Cardiac septum (tissue), 1 donor: Measurements from ENCODE around the gene LRBA. TPM values are rescaled to one million over a fixed set of nuclear protein-coding genes. Genes with fewer than 3 reads are reported as not detected.
"Not testable (repeated sequence)": the region's sequence is repeated elsewhere in the genome, so short reads cannot be mapped to it uniquely, and the experiment has no call there.

ENCODE experiments used
- DNase-seq: peaks from one replicate; pipeline ENCODE4 v3.0.0-alpha.2; 2020; ENCODE audit warnings: low spot score
- intact Hi-C: fragments of 100-400 bp; cut with DNase I; formaldehyde crosslinking; loops from one replicate; pipeline ENCODE4 v1.14.0; 2022
- total RNA-seq: library from RNA; stranded (reverse); fragmentation: NEBNext Ultra II Directional; extraction: Animal tissue kit (Norgen Biotek cat#: 25700); gene quantifications from one replicate; pipeline ENCODE4 v1.2.1, GENCODE V29; 2021
- donor health status: DM: no; HTN: no; CAD: no.

LRBA gene
- total RNA-seq, 1 donor from 2014 or later: 22.7 TPM

DNA sequence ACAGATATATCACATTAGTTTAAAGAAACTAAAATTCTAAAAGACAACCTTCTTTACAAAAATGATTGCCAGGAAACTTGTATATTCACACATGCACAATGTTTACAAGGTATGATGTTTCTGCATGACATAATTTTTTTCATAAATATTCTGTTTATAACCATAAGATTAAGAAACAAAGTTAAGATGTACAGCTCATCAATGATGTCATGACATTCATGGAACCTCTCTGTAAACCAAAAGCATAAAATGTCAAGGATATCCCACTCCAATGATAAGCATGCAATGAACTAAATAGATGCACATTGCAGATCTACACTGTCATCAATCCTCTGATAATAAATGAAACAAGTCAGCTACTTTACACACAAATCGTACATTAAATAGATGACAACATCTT, 297.1 kb downstream of the LRBA start:
- no peak for DNase-seq
- intact Hi-C loops: no loop called here

DNA sequence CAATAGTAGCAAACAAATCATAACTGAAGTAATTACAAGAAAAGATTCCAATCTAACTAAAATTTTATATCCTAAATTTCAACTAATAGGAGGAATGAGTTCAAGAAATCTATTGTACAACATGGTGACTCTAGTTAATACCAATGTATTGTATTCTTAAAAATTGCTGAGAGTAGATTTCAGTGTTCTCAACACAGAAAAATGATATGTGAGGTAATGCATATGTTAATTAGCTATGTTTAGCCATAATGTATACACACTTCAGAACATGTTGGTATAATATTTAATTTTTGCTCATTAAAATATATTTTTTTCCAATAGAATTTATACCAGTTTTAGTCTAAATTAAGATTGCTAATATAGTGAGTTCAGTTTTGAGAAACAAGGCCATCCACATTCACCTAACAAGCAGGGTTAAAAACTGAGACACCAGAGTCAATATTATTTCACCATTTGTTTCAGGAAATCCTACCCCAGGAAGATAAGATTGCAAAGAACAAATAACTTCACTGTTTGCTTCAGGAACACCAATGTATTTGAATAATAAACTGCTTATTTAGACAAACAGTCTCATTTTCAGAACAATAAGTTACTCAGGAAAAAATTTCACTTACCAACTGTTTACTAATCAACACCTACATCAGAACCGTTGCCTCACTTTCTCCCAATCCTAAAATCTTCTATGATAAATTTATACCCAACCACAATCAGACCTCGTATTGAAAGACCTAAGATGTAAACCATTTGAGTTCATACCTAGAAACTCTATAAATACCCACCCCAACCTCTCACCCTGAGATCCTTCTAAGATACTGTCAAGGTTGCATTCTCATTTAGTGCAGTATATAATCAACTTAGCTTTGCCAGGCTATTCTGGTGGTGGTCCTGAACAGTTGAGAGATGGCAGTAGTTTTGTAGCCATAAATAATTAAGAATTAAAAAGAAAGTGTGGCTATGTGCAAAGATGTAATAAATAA, 300.3 kb downstream of the LRBA start:
- DNase-seq: no peak
- intact Hi-C loops: no loop called here

- intact Hi-C loops: no loop called here
Observed at GRCh38 chr4:150713251-150713650, 301.8 kb downstream of the LRBA start.

GRCh38 chr4:150710770-150711375, 304.2 kb downstream of the LRBA start:
- DNase-seq: no peak
- intact Hi-C loops: no loop called here

More at GRCh38 chr4:150713251-150713650, 301.8 kb downstream of the LRBA start:
- DNase-seq: no peak

DNA sequence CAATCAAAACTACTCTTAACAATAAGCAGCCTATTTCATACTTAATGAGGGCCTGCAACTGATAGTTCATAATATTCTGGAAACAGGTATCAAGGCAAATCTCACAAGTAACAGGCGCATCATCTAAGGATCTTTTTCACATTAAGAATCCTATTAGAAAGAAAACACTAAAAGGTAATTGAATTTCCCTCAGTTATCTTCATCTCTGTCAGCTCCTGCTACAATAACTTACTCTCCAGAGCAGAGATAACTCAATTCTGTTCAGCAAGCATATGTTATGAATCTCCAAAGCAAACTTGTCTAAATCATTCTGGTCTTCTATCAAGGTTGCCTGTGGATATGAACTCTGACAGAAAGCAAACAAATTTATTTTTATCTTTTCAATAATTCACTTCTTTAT, 307.1 kb downstream of the LRBA start:
- intact Hi-C loops: no loop called here
- DNase-seq: no peak

DNA sequence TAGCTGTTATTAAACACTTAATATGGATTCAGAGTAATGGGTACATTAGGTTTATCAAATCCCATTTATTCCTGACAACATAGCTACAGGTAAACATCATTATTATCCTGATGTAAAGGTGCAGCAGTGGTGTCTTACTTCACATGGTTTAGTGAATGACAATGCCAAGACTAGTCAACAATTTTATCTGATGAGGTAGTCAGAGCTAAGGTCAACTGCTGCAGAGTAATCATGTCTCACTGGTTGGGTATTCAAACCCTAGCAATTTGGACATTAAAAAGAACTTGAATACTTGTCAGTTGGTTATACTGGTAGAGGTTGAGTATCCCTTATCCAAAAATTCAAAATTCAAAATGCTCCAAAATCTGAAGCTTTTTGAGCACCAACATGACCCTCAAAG, 315.5 kb downstream of the LRBA start:
- intact Hi-C loops: no loop called here
- DNase-seq: no peak

DNA sequence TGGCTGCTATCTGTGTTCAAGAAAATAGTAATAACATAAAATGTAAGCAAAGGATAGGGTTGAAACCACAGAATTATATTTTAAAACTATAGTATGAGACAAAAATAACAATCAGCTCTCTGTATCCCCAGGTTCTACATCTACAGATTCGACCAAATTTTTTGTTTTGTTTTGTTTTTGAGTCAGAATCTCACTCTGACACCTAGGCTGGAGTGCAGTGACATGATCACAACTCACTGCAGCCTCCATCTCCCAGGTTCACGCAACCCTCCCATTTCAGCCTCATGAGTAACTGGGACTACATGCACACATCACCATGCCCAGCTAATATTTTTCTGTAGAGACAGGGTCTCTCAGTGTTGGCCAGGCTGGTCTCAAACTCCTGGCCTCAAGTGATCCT, 319.9 kb downstream of the LRBA start:
- intact Hi-C loops: no loop called here
- DNase-seq: no peak

DNA sequence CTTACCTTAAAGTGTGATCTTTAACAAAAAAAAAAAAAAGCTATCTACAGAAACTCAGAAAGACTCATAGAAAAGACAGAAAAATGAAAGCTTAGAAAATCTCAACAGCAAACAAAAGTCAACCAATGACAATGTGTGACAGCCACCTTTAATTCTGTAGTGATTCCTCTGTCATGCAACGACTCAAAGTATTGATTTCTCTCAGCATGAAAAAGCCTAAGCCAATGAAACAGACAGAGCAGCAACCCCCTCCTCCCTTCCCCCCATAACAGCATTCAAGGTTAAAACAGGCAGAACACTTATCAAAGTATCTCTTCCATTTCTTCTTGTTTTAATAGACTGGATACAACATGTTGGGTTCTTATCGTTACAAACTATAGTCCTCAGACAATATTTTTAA, 320.6 kb downstream of the LRBA start:
- intact Hi-C loops: no loop called here
- DNase-seq: no peak

GRCh38 chr4:150683775-150684350, 331.2 kb downstream of the LRBA start:
- DNase-seq: no peak
- intact Hi-C loops: no loop called here

- no peak for DNase-seq
- intact Hi-C loops: no loop called here
Observed at GRCh38 chr4:150682126-150682525, 333.0 kb downstream of the LRBA start.

DNA sequence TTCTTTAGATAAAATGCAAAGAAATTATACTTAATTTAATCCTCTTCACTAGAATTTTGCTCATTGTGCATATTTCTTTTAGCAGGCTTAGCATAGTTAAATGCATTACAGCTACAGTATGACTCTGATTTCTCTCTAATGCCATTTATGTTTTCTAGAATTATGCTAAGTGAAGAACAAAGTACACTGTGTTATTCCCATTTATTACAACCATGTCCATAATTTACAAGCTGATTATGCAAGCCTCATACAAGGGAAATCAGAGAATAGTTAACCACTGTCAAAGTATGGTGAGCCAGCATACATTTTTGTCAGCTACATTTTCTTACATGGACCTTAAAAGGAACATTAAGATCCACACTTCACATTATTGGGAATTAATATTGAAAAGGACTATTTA, 334.0 kb downstream of the LRBA start:
- DNase-seq: no peak
- intact Hi-C loops: no loop called here

- intact Hi-C loops: no loop called here
- no peak for DNase-seq
Observed at GRCh38 chr4:150680651-150681050, 334.4 kb downstream of the LRBA start.

- no peak for DNase-seq
- intact Hi-C loops: no loop called here
Observed at GRCh38 chr4:150679765-150680343, 335.2 kb downstream of the LRBA start.

GRCh38 chr4:150679018-150679764, 335.9 kb downstream of the LRBA start:
- DNase-seq: no peak
- intact Hi-C loops: no loop called here

- intact Hi-C loops: no loop called here
- no peak for DNase-seq
Observed at GRCh38 chr4:150673793-150674192, 341.3 kb downstream of the LRBA start.

DNA sequence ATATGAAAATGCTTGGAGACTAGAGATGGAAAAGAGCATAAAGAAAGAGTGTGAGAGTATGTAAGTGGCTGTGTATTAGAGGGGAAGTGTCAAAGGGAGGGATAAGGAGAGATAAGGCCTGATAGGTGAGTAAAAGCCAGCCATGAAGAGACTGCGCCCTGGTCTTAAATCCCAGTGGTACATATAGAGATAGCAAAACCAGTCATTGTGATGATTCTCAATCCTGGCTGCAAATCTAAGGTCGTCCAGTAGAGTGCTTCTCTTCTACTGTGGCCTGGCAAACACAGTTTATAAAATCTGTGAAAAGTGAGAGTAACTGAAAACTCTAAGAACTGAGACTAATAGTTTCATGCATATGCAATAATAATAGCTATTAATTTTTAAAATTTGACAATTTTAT, 346.3 kb downstream of the LRBA start:
- DNase-seq: no peak
- intact Hi-C loops: no loop called here

- intact Hi-C loops: no loop called here
- no peak for DNase-seq
Observed at GRCh38 chr4:150664935-150665334, 350.1 kb downstream of the LRBA start.

DNA sequence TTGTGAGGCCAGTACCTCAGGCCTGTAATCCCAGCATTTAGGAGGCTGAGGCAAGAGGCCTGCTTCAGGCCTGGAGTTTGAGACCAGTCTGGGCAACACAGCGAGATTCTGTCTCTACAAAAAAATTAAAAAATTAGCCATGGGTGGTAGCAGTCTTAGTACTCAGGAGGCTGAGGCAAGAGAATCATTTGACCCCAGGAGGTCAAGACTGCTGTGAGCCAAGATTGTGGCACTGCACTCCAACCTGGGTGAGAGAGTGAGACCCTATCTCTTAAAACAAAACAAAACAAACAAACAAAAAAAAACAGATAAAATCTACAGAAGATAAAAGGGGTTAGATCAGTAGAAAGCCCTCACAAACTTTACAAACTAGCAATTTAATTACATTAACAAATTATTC, 352.4 kb downstream of the LRBA start:
- intact Hi-C loops: no loop called here

GRCh38 chr4:150661551-150661950, 353.5 kb downstream of the LRBA start:
- intact Hi-C loops, DNase-seq: not testable (repeated sequence)

More for the DNA sequence above, 352.4 kb downstream of the LRBA start:
- DNase-seq: no peak

GRCh38 chr4:150658258-150658657, 356.8 kb downstream of the LRBA start:
- intact Hi-C loops, DNase-seq: not testable (repeated sequence)
